22Rv1 (cell line): ENCODE results near the gene GRAP2.
"Not testable (repeated sequence)": the region's sequence is repeated elsewhere in the genome, so short reads cannot be mapped to it uniquely, and the experiment has no call there.

Experiments used
- H3K27ac ChIP-seq: fragments of 450-650 bp; 2 replicates; pipeline ENCODE4 v1.5.1; 2017
- ZFX ChIP-seq: fragments of 450-650 bp; IDR thresholded peaks from 2 replicates; pipeline ENCODE4 v1.6.1; 2017; ENCODE audit warnings: antibody characterized with exemption, borderline replicate concordance
- TF ChIP-seq, protein P1 (sequence below): fragments of 450-650 bp; IDR thresholded peaks from 2 replicates; pipeline ENCODE4 v1.5.1; 2017; ENCODE audit warnings: mild to moderate bottlenecking

Gene GRAP2

DNA sequence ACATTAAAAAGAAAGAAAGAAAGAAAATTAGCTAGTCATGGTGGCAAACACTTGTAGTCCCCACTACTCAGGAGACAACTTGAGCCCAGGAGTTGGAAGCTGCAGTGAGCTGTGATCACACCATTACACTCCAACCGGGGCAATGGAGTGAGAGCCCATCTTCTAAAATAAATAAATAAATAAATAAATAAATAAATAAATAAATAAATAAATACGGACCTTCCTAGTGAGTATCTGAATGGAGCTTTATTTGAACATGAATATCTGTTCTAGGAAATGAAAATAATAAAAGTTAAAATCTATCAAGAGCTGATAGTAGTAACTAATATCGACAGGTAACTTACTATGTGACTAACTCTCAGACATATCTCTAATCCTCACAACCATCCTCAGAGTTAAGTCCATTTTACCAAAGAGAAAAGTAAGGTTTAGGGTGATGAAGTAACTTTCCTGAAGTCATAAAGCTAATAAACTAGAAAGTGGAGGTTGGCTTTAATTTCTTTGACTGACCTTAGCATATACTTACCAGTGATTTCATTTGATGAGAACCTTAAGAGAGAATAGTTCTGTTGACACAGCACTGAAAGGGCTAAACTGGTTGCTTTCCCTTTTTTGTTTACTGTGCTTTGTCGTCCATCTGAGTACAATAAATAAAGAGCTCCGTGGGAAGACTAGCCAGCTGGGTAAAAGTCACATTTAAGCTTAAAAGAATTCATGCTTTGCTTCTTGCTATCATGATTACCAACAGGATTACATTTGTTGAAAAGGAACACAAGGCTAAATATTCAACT, 29.7 kb upstream of the GRAP2 start:
- TF ChIP-seq, protein P1, sequence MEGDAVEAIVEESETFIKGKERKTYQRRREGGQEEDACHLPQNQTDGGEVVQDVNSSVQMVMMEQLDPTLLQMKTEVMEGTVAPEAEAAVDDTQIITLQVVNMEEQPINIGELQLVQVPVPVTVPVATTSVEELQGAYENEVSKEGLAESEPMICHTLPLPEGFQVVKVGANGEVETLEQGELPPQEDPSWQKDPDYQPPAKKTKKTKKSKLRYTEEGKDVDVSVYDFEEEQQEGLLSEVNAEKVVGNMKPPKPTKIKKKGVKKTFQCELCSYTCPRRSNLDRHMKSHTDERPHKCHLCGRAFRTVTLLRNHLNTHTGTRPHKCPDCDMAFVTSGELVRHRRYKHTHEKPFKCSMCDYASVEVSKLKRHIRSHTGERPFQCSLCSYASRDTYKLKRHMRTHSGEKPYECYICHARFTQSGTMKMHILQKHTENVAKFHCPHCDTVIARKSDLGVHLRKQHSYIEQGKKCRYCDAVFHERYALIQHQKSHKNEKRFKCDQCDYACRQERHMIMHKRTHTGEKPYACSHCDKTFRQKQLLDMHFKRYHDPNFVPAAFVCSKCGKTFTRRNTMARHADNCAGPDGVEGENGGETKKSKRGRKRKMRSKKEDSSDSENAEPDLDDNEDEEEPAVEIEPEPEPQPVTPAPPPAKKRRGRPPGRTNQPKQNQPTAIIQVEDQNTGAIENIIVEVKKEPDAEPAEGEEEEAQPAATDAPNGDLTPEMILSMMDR, result no peak
- TF ChIP-seq ZFX, result no peak
- H3K27ac ChIP-seq, result no peak overlapping the region

DNA sequence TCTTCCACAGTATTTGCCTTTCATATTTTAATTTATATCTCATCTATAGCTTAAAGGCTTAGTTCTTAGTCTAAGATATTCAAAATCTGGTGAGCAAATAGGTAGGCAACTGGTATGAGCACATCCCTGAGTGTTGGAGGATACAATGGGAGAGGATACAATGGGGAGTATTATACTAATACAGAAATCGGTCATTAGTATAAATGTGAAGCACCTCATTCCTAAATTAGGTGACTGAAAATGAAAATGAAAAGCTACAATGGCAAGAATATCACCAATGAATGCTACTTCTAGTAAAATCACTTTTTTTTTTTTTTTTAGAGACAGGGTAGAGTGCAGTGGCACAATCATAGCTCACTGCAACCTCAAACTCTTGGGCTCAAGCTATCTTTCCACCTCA, 28.3 kb upstream of the GRAP2 start:
- no peak overlapping the region for H3K27ac ChIP-seq
- TF ChIP-seq ZFX, result no peak
- TF ChIP-seq, protein P1, result no peak

DNA sequence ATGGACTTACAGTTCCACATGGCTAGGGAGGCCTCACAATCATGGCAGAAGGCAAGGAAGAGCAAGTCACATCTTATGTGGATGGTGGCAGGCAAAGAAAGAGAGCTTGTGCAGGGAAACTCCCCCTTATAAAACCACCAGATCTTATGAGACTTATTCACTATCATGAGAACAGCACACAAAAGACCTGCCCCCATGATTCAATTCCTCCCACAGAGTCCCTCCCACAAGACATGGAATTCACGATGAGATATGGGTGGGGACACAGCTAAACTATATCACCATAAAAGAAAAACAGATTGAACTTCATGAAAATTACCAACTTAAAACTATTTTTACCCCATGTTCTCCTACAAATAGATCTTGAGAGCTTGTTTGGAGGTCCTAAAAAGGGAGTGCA, 26.9 kb upstream of the GRAP2 start:
- TF ChIP-seq, protein P1, result no peak
- TF ChIP-seq ZFX, result no peak

DNA sequence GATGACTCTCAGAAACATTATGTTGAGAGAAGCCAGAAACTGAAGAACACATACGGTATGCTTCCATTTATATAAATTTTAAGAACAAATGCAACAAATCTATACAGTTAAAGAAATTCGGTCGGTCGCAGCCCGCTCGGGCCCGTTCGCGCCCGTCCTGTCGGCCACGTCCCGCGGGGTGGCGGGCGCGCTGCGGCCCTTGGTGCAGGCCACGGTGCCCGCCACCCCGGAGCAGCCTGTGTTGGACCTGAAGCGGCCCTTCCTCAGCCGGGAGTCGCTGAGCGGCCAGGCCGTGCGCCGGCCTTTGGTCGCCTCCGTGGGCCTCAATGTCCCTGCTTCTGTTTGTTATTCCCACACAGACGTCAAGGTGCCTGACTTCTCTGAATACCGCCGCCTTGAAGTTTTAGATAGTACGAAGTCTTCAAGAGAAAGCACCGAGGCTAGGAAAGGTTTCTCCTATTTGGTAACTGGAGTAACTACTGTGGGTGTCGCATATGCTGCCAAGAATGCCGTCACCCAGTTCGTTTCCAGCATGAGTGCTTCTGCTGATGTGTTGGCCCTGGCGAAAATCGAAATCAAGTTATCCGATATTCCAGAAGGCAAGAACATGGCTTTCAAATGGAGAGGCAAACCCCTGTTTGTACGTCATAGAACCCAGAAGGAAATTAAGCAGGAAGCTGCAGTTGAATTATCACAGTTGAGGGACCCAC, 25.6 kb upstream of the GRAP2 start:
- not testable (repeated sequence) for H3K27ac ChIP-seq

More for the DNA sequence above, 26.9 kb upstream of the GRAP2 start:
- no peak overlapping the region for H3K27ac ChIP-seq

DNA sequence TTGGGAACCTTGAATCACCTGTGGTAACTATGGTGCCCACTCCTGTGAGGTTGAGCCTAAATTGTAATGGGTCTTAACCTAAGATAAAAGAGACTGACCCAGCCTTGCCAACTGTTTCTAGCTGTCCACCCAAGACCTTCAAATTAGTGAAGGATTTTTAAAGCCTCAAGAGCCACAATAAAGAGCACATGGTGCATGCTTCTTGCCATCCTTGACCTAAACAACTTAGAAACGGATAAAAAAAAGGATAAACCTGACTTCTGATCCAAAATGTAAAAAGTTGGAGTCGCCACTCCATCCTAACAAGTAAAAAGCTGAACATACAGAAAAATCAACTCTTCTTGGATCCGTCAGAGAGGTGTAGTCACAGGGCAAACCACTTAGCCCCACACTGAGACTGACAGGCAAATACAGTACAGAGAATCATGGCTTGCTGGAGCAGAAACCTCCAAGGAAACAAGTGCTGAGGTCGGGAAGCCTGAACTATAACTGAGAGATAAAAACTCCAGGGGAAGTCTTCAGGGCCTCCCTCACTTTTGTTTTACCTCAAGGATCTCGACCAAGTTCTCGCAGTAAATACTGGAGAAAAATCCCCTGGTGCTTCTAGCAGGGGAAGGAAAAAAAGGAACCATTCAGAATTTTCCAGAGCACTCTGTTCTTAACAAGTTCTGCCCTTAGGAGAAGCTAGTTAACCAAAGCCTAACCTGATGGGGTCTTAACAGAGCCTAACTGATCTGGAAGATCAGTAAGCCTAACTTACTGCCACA, 23.6 kb upstream of the GRAP2 start:
- TF ChIP-seq, protein P1, result no peak
- TF ChIP-seq ZFX, result no peak

DNA sequence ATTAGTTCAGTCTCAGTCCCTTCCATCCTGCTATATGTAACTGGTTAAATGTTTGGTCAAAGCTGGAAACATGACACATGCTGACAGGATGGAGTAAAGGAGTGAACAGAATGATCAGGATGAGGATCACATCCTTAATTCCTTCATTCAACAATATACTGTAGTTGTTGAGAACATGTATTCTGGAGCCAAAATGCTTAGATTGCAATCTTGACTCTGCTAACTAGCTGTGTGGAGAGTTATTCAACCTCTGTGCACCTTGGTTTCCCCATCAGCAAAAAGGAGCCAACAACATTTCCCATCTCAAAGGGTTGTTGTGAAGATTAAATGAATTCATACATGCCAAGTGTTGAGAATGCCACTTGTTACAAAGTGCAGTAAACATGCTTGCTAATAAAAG, 20.2 kb upstream of the GRAP2 start:
- no peak overlapping the region for H3K27ac ChIP-seq
- TF ChIP-seq ZFX, result no peak
- TF ChIP-seq, protein P1, result no peak

More for the DNA sequence above, 23.6 kb upstream of the GRAP2 start:
- H3K27ac ChIP-seq, result no peak overlapping the region

DNA sequence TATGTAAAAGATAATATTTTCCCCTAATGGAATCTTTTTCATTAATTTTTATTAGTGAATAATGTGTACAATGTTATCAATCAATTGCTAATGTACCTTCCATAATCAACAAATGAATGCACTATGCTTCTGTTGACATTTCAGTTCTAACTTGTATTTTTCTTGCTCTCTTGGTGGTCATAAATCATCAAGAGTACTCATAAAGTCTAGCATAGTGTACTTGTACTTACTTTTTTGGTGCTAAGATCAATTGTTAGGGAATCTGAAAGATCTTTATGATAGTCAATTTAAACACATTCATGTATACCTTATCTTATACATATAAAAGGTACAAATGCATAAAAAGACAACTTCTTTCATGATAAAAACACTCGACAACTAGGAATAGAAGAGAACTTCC, 17.8 kb upstream of the GRAP2 start:
- no peak for TF ChIP-seq ZFX
- TF ChIP-seq, protein P1, result no peak
- H3K27ac ChIP-seq, result no peak overlapping the region

DNA sequence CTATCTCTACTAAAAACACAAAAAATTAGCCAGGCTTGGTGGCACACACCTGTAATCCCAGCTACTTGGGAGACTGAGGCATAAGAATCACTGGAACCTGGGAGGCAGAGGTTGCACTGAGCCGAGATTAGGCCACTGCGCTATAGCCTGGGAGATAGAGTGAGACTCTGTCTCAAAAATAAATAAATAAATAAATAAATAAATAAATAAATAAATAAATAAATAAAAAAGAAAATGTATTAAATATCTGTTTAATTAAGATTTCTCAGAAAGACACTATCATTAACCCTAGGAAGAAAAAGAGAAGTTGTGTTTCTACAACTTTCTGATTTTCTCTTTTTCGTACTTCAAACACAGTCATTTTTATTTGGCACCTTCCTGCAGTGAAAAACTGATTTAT, 11.0 kb upstream of the GRAP2 start:
- H3K27ac ChIP-seq, result not testable (repeated sequence)
